Keratinocyte (primary cell): ENCODE data around the gene ADRM1. TPM values are rescaled to one million over a fixed set of nuclear protein-coding genes. Genes with fewer than 3 reads are reported as not detected.

Experiments
- DNase-seq: peaks from one replicate; pipeline ENCODE4 v3.0.0-alpha.2; 2011; ENCODE audit warnings: low read depth, missing footprints, low spot score
- FAIRE-seq: peaks from 2 replicates; lab custom pipeline; 2011; peaks lifted over from hg19 to GRCh38; lab: Jason Lieb, UNC
- H2AFZ ChIP-seq: 2 replicates; pipeline ENCODE4 v1.6.0; 2012; ENCODE audit warnings: low read length, control low read depth, inconsistent platforms; ENCODE audit not compliant: control insufficient read depth
- H3K27ac ChIP-seq: 2 replicates; pipeline ENCODE4 v1.5.1; 2011; ENCODE audit warnings: low read length; ENCODE audit not compliant: control insufficient read depth, insufficient read depth
- H3K27me3 ChIP-seq: 3 replicates; pipeline ENCODE4 v1.6.0; 2011; ENCODE audit warnings: low read length; ENCODE audit not compliant: control insufficient read depth, insufficient read depth; ENCODE audit errors: extremely low read depth
- H3K36me3 ChIP-seq, 2 experiments: 2 replicates in 1 of 2; 3 replicates in 1 of 2; pipeline ENCODE4 v1.5.1; 2011; ENCODE audit warnings: low read length in 2 of 2, mild to moderate bottlenecking in 1 of 2; ENCODE audit not compliant: control insufficient read depth in 2 of 2, insufficient read depth in 2 of 2; ENCODE audit errors: extremely low read depth in 1 of 2
- H3K4me1 ChIP-seq: 3 replicates; pipeline ENCODE4 v1.5.1; 2011; ENCODE audit warnings: low read length; ENCODE audit not compliant: control insufficient read depth, insufficient read depth; ENCODE audit errors: extremely low read depth
- H3K4me2 ChIP-seq: 3 replicates; pipeline ENCODE4 v1.6.0; 2011; ENCODE audit warnings: low read depth, low read length; ENCODE audit not compliant: control insufficient read depth, insufficient read depth; ENCODE audit errors: extremely low read depth
- H3K4me3 ChIP-seq, 3 experiments: fragments of 200-600 bp in 1 of 3; sonication (generic) in 1 of 3; 2 replicates in 2 of 3; 3 replicates in 1 of 3; pipeline ENCODE4 v1.5.1; 2011 to 2016; ENCODE audit warnings: low read length in 3 of 3, mild to moderate bottlenecking in 3 of 3, control low read depth in 2 of 3, inconsistent platforms in 1 of 3, low read depth in 1 of 3, mixed read lengths in 1 of 3, mixed run types in 1 of 3, moderate library complexity in 1 of 3; ENCODE audit not compliant: control insufficient read depth in 2 of 3, insufficient read depth in 2 of 3; ENCODE audit errors: extremely low read depth in 1 of 3
- H3K79me2 ChIP-seq: 2 replicates; pipeline ENCODE4 v1.6.0; 2012; ENCODE audit warnings: low read length; ENCODE audit not compliant: control insufficient read depth, insufficient read depth
- H3K9ac ChIP-seq: 3 replicates; pipeline ENCODE4 v1.6.0; 2011; ENCODE audit warnings: low read length; ENCODE audit not compliant: control insufficient read depth, insufficient read depth; ENCODE audit errors: extremely low read depth
- H3K9me1 ChIP-seq: 3 replicates; pipeline ENCODE4 v1.6.0; 2011; ENCODE audit warnings: low read length; ENCODE audit not compliant: control insufficient read depth, insufficient read depth; ENCODE audit errors: extremely low read depth
- H3K9me3 ChIP-seq: 2 replicates; pipeline ENCODE4 v1.5.1; 2012; ENCODE audit warnings: low read depth, low read length; ENCODE audit not compliant: control insufficient read depth
- H4K20me1 ChIP-seq: 3 replicates; pipeline ENCODE4 v1.6.0; 2011; ENCODE audit warnings: low read length; ENCODE audit not compliant: control insufficient read depth, insufficient read depth; ENCODE audit errors: extremely low read depth
- CTCF ChIP-seq, 3 experiments: IDR thresholded peaks in 1 of 3; conservative IDR thresholded peaks in 1 of 3; optimal IDR thresholded peaks in 1 of 3; 2 replicates in 2 of 3; 3 replicates in 1 of 3; pipeline versions ENCODE3 to v1.5.1; 2011; ENCODE audit warnings: low read length in 3 of 3, mild to moderate bottlenecking in 3 of 3, moderate library complexity in 2 of 3, control low read depth in 1 of 3, inconsistent platforms in 1 of 3; ENCODE audit not compliant: insufficient read depth in 2 of 3; ENCODE audit errors: extremely low read depth in 1 of 3
- EZH2 ChIP-seq: IDR thresholded peaks from one replicate; pipeline ENCODE4 v1.6.1; 2012; ENCODE audit warnings: inconsistent platforms, mild to moderate bottlenecking, low read length, moderate library complexity
- dilution Hi-C: fragments of 300-500 bp; cut with MboI; formaldehyde crosslinking; loops from one replicate; pipeline ENCODE4 v1.7.0; 2020; ENCODE audit warnings: low sequenced_read_pairs; ENCODE audit not compliant: extremely low pct_ligation_motif_present
- polyA plus RNA-seq, 5 experiments: library from polyadenylated mRNA; depleted of rRNA in 3 of 5; stranded (reverse) in 3 of 5; stranded (forward) in 1 of 5; unstranded in 1 of 5; fragments of >200 nt; gene quantifications; 1 replicate in 1 of 5; 2 replicates in 3 of 5; 3 replicates in 1 of 5; pipeline versions ENCODE4 v1.2.1 to v1.2.3, GENCODE V29; 2011 to 2012; ENCODE audit warnings: missing spikeins in 2 of 5, low read depth in 1 of 5, low replicate concordance in 1 of 5

ADRM1 gene
- polyA plus RNA-seq, 1 donor (not counting 4 experiments of a cell fraction or from before 2014, with no cell fraction given), result 91.4 TPM

- Histone ChIP-seq H3K27me3 (no peaks in the 10 kb centered on the region), H2AFZ (no peak overlapping the region), H3K9me3 (no peaks in the 10 kb centered on the region), H3K4me2 (no peak overlapping the region), H3K36me3 (peaks cover 29 to 39% of the 10 kb centered on the region in 2 experiments), H3K27ac (no peak overlapping the region), H3K79me2 (no peaks in the 10 kb centered on the region), H3K9ac (no peak overlapping the region), H3K9me1 (no peaks in the 10 kb centered on the region), H4K20me1 (no peaks in the 10 kb centered on the region), H3K4me1 (no peaks in the 10 kb centered on the region), H3K4me3 (no peak overlapping the region)
- no peak for FAIRE-seq
- dilution Hi-C loops, result no loop called here
- no peak for DNase-seq
- TF ChIP-seq EZH2 (no peak), CTCF (optimal IDR thresholded peaks at IDR 0.05 in 1 of 3, IDR thresholded peaks at IDR 0.05 in 1 of 3, conservative IDR thresholded peaks at IDR 0.05 in 1 of 3; ENCODE audit: extremely low read depth in 1 of 3, insufficient read depth in 2 of 3, low read length in 3 of 3) (no peak)
These were observed 17.6 kb upstream of the ADRM1 start for GRCh38 chr20:62285151-62285550.

- Histone ChIP-seq H3K4me2 (no peak overlapping the region), H3K4me3 (no peak overlapping the region), H3K27me3 (no peaks in the 10 kb centered on the region), H3K27ac (no peak overlapping the region), H3K9me3 (no peaks in the 10 kb centered on the region), H3K9ac (no peak overlapping the region), H3K4me1 (no peaks in the 10 kb centered on the region), H3K9me1 (no peaks in the 10 kb centered on the region), H4K20me1 (no peaks in the 10 kb centered on the region), H3K79me2 (no peaks in the 10 kb centered on the region), H3K36me3 (peaks cover 25 to 34% of the 10 kb centered on the region in 2 experiments), H2AFZ (no peak overlapping the region)
- TF ChIP-seq EZH2, result no peak
- no peak for TF ChIP-seq CTCF (optimal IDR thresholded peaks at IDR 0.05 in 1 of 3, IDR thresholded peaks at IDR 0.05 in 1 of 3, conservative IDR thresholded peaks at IDR 0.05 in 1 of 3; ENCODE audit: extremely low read depth in 1 of 3, insufficient read depth in 2 of 3, low read length in 3 of 3)
- no peak for DNase-seq
- dilution Hi-C loops, result no loop called here
- FAIRE-seq, result no peak
These were observed 17.1 kb upstream of the ADRM1 start for GRCh38 chr20:62285722-62286121.
